NCI-H2227 (cell line): ENCODE results near the gene HSPH1.
"Not testable (repeated sequence)": the region's sequence is repeated elsewhere in the genome, so short reads cannot be mapped to it uniquely, and the experiment has no call there.

Experiments
- DNase-seq: peaks from one replicate; lab custom pipeline; 2025; ENCODE audit not compliant: unreplicated experiment; lab: John Stamatoyannopoulos, UW

The HSPH1 gene

DNA sequence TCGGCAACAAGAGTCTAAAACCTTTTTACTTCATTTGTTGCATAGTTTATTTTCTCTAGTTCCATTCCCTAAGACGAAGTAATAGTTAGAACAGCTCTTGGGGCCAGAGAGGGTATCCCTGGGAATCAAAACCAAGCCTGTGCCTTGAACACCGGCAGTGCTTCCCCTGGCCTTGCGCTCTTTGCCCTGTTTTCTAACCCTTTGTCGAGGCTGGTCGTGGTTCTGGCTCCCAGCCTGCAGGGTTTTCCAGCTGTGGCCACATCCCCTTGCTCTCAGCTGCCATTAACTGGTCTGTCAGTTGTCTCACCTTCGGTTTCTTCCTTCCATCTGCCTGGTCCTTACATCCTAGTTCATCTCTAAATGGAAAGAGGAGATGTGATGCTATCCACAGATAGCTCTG, 61.0 kb downstream of the HSPH1 start:
- no peak for DNase-seq

GRCh38 chr13:31097911-31098434, 63.7 kb downstream of the HSPH1 start:
- not testable (repeated sequence) for DNase-seq

- DNase-seq, result no peak
Measured at GRCh38 chr13:31096654-31097302, 64.9 kb downstream of the HSPH1 start.

GRCh38 chr13:31094331-31095015, 67.2 kb downstream of the HSPH1 start:
- DNase-seq, result no peak

DNA sequence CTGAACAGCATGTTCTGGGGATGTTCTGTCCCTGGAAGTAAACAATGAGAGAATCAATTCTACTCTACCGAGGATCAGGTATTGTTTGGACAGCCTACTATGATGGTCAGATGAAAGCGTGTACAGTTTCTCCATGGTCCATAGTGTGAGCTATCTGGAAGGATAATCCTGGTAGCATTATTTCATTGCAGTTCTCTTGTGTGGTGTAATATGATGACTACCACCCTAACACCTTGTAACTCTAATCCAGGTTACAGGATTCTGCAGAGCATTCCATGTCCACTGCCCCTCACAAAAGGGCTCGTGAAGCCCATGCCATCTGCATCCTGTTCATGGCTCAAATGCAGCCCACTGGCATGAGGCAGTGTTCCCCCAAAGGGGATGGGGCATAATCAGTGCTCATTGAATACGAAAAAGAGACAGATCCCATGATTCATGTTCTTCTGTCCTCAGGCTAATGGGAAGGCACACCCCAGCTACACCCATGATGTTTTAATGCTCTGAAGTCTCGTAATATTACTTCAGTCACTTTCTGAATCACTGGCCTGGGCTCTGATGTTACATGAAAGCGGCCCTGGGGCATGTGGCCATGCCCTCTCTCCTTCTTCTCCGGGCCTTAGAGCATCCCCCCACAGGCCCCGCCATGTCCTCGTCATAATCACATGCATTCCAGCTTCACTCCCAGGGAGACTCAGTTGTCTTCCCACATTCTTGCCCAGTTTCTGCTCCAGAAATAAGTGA, 68.4 kb downstream of the HSPH1 start:
- no peak for DNase-seq

- DNase-seq, result no peak
Measured at GRCh38 chr13:31092646-31093045, 69.1 kb downstream of the HSPH1 start.

- DNase-seq, result peak; percentile 22
Measured at GRCh38 chr13:31090961-31091624, 70.6 kb downstream of the HSPH1 start.

- DNase-seq, result no peak
Measured at GRCh38 chr13:31090096-31090495, 71.6 kb downstream of the HSPH1 start.

DNA sequence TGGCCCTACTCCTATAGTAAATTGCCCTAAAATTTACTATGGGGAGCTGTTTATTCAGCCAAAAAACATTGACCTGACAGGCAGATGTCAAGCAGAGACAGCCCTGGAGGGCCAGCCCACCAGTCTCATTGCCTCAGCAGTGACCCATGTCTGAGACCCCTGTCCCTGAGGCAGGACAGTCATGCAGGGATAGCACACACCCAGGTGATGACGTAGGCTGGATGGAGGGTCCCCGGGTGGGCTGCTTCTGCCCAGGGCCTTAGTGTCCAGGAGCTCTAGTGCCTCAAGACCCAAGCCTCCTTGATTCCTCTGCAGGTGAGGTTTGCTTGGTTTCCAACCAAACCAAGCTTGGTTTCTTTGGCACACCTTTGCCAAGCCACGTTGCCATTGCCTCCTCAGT, 72.1 kb downstream of the HSPH1 start:
- DNase-seq, result no peak

DNA sequence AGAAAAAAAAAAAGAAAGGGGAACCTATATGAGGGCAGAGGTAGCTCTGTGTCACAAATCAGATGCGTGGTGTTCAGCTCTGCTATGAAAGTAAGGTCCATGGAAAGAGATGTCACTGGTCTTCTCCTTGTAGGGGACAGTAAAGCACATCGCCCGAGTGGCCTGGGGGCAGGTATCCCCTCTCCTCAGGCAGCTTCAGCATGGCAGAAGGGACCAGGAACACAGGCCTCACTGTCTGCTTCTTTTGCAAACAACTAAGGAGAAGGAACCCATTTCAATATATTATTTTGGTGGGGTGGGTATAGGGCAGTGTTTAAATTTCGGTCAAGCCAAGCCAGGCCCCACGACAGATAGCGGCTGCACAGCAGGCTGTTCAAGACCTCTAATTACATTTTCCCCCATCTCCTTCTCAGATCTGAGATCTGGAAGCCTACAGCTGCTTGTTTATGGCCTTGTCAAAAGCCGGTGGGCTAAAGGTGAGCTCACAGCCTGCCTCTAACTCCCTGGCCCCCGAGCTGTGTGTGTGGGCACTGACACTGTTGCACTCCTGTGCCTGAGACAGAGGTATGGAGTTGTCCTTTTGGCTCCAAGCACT, 72.8 kb downstream of the HSPH1 start:
- DNase-seq, result no peak
